HCT116 (cell line): ENCODE data around the gene SMARCE1. TPM values are rescaled to one million over a fixed set of nuclear protein-coding genes. Genes with fewer than 3 reads are reported as not detected.

ENCODE experiments used
- ATAC-seq: fragments of 200-7000 bp; cut with Tn5 transposase; 2 replicates; pipeline ENCODE4 v1.9.1; 2020; ENCODE audit warnings: mild to moderate bottlenecking, moderate library complexity
- BruUV-seq: library from RNA; stranded (reverse); fragments of 400-500 nt; replicated peaks from 2 replicates; lab custom pipeline; 2021; lab: Mats Ljungman, UMichigan
- CTCF ChIA-PET: fragments of 300-600 bp; sonication (Branson Sonifier 250); formaldehyde crosslinking; loops from one replicate; lab custom pipeline; 2021; ENCODE audit warnings: antibody characterized with exemption; lab: Charles Lee
- POLR2A ChIA-PET: fragments of 300-600, 350-600 bp; sonication (Branson Sonifier 250); formaldehyde crosslinking; loops from one replicate; lab custom pipeline; 2021; ENCODE audit warnings: antibody characterized with exemption; lab: Charles Lee
- RAD21 ChIA-PET, 2 experiments: fragments of 300-600 bp; sonication (Branson Sonifier 250); formaldehyde crosslinking; loops; one replicate each; lab custom pipeline; 2023; ENCODE audit warnings: low total read pairs in 2 of 2; ENCODE audit not compliant: uncharacterized antibody in 2 of 2, unreplicated experiment in 2 of 2, low non-redundant PET in 1 of 2; lab: Charles Lee
- DNase-seq: peaks from one replicate; pipeline ENCODE4 v3.0.0-alpha.2; 2010; ENCODE audit warnings: low read depth, low spot score
- H2AFZ ChIP-seq: fragments of 200-600 bp; shearing (Covaris generic), sonication (generic); 2 replicates; pipeline ENCODE4 v1.6.1; 2017; ENCODE audit warnings: low read depth, mixed run types, mixed read lengths, antibody characterized with exemption, low read length; ENCODE audit not compliant: poor library complexity, severe bottlenecking
- H3K27ac ChIP-seq: 2 replicates; pipeline ENCODE4 v1.5.1; 2012; ENCODE audit warnings: low read depth, low read length
- H3K27me3 ChIP-seq: fragments of 200-600 bp; sonication (generic); 2 replicates; pipeline ENCODE4 v1.6.1; 2016; ENCODE audit warnings: mixed run types, low read length, mixed read lengths; ENCODE audit not compliant: insufficient read depth
- H3K36me3 ChIP-seq, 2 experiments: fragments of 200-500 bp in 1 of 2; fragments of 200-600 bp in 1 of 2; sonication (Bioruptor generic) in 1 of 2; sonication (generic) in 1 of 2; 2 replicates each; pipeline versions ENCODE4 v1.5.1 to v1.6.1; 2014 to 2016; ENCODE audit warnings: low read length in 2 of 2, inconsistent platforms in 1 of 2, mixed read lengths in 1 of 2, mixed run types in 1 of 2; ENCODE audit not compliant: insufficient read depth in 2 of 2, control insufficient read depth in 1 of 2
- H3K4me1 ChIP-seq, 2 experiments: fragments of 200-600 bp in 1 of 2; sonication (generic) in 1 of 2; 2 replicates each; pipeline versions ENCODE4 v1.5.1 to v1.6.1; 2012 to 2017; ENCODE audit warnings: low read length in 2 of 2, inconsistent platforms in 1 of 2, mild to moderate bottlenecking in 1 of 2, mixed read lengths in 1 of 2, mixed run types in 1 of 2, moderate library complexity in 1 of 2; ENCODE audit not compliant: insufficient read depth in 2 of 2, control insufficient read depth in 1 of 2
- H3K4me2 ChIP-seq: fragments of 200-600 bp; sonication (generic); 2 replicates; pipeline ENCODE4 v1.6.1; 2017; ENCODE audit warnings: mixed run types, low read length, mixed read lengths
- H3K4me3 ChIP-seq, 2 experiments: fragments of 200-600 bp in 1 of 2; sonication (generic) in 1 of 2; replicated peaks in 1 of 2; 2 replicates each; pipeline ENCODE4 v1.5.1; 2011 to 2016; ENCODE audit warnings: low read length in 2 of 2, control low read depth in 1 of 2, low read depth in 1 of 2, mild to moderate bottlenecking in 1 of 2, mixed read lengths in 1 of 2, mixed run types in 1 of 2
- H3K79me2 ChIP-seq: fragments of 200-600 bp; sonication (generic); 2 replicates; pipeline ENCODE4 v1.6.1; 2017; ENCODE audit warnings: mild to moderate bottlenecking, mixed run types, low read length, moderate library complexity, mixed read lengths; ENCODE audit not compliant: insufficient read depth
- H3K9ac ChIP-seq: fragments of 200-600 bp; sonication (generic); 2 replicates; pipeline ENCODE4 v1.6.1; 2016; ENCODE audit warnings: low read length, mixed read lengths
- H3K9me2 ChIP-seq: fragments of 200-600 bp; sonication (generic), shearing (Covaris generic); 2 replicates; pipeline ENCODE4 v1.6.1; 2017; ENCODE audit warnings: mixed run types, mild to moderate bottlenecking, moderate library complexity; ENCODE audit not compliant: insufficient read depth
- H3K9me3 ChIP-seq, 2 experiments: fragments of 200-500 bp in 1 of 2; fragments of 200-600 bp in 1 of 2; sonication (Bioruptor generic) in 1 of 2; sonication (generic) in 1 of 2; 2 replicates each; pipeline ENCODE4 v1.6.1; 2014 to 2017; ENCODE audit warnings: low read length in 2 of 2, mixed read lengths in 2 of 2, inconsistent platforms in 1 of 2, low read depth in 1 of 2, mild to moderate bottlenecking in 1 of 2, mixed run types in 1 of 2, moderate library complexity in 1 of 2; ENCODE audit not compliant: control insufficient read depth in 1 of 2, insufficient read depth in 1 of 2
- H4K20me1 ChIP-seq: fragments of 200-600 bp; sonication (generic), shearing (Covaris generic); 2 replicates; pipeline ENCODE4 v1.6.1; 2017; ENCODE audit warnings: mixed run types, mild to moderate bottlenecking, moderate library complexity; ENCODE audit not compliant: insufficient read depth
- ATF3 ChIP-seq: IDR thresholded peaks from 2 replicates; pipeline ENCODE4 v1.6.1; 2012
- CEBPB ChIP-seq: IDR thresholded peaks from 2 replicates; pipeline ENCODE4 v1.6.1; 2012; ENCODE audit warnings: low read depth
- CTCF ChIP-seq, 3 experiments: fragments of 200-600 bp in 1 of 3; sonication (generic) in 1 of 3; IDR thresholded peaks in 2 of 3; conservative IDR thresholded peaks in 1 of 3; 2 replicates each; pipeline ENCODE4 v1.5.1; 2012 to 2017; ENCODE audit warnings: low read depth in 2 of 3, low read length in 2 of 3, antibody characterized with exemption in 1 of 3, borderline replicate concordance in 1 of 3, control low read depth in 1 of 3, mild to moderate bottlenecking in 1 of 3, mixed read lengths in 1 of 3, mixed run types in 1 of 3, moderate library complexity in 1 of 3; ENCODE audit not compliant: insufficient read depth in 1 of 3
- ELF1 ChIP-seq: IDR thresholded peaks from 2 replicates; pipeline ENCODE4 v1.6.1; 2012; ENCODE audit warnings: low read depth, borderline replicate concordance
- EZH2 ChIP-seq: fragments of 200-600 bp; sonication (generic); IDR thresholded peaks from 2 replicates; pipeline ENCODE4 v1.6.1; 2017; ENCODE audit warnings: antibody characterized with exemption, mixed run types
- EZH2phosphoT487 ChIP-seq: fragments of 200-600 bp; IDR thresholded peaks from 2 replicates; pipeline ENCODE4 v1.6.1; 2018; ENCODE audit warnings: antibody characterized with exemption, borderline replicate concordance
- JUND ChIP-seq: IDR thresholded peaks from 2 replicates; pipeline ENCODE4 v1.6.1; 2012
- MAX ChIP-seq: IDR thresholded peaks from 2 replicates; pipeline ENCODE4 v1.6.1; 2012
- POLR2A ChIP-seq: IDR thresholded peaks from 2 replicates; pipeline ENCODE4 v1.7.0; 2011; ENCODE audit warnings: borderline replicate concordance; ENCODE audit not compliant: insufficient read depth, insufficient read length; ENCODE audit errors: extremely low read depth
- RAD21 ChIP-seq: IDR thresholded peaks from 2 replicates; pipeline ENCODE4 v1.6.1; 2012; ENCODE audit warnings: low read depth, mild to moderate bottlenecking
- REST ChIP-seq: IDR thresholded peaks from 2 replicates; pipeline ENCODE4 v1.6.1; 2012; ENCODE audit warnings: low read depth
- SP1 ChIP-seq: IDR thresholded peaks from 2 replicates; pipeline ENCODE4 v1.6.1; 2012; ENCODE audit warnings: low read depth
- SRF ChIP-seq: IDR thresholded peaks from 2 replicates; pipeline ENCODE4 v1.6.1; 2012; ENCODE audit warnings: low read depth
- TCF7L2 ChIP-seq: IDR thresholded peaks from 2 replicates; pipeline ENCODE4 v1.7.0; 2011; ENCODE audit warnings: borderline replicate concordance, inconsistent platforms; ENCODE audit not compliant: insufficient read depth, insufficient read length; ENCODE audit errors: extremely low read depth
- ZFX ChIP-seq: fragments of 450-650 bp; IDR thresholded peaks from 2 replicates; pipeline ENCODE4 v1.6.1; 2017
- ZNF274 ChIP-seq: fragments of 200-500 bp; sonication (Bioruptor generic); IDR thresholded peaks from 2 replicates; pipeline ENCODE4 v1.6.1; 2014; ENCODE audit warnings: mild to moderate bottlenecking, low read depth, low read length, inconsistent platforms
- intact Hi-C: fragments of 100-400 bp; cut with micrococcal nuclease; formaldehyde crosslinking; loops from 2 replicates; pipeline ENCODE4 v1.10.0; 2022
- total RNA-seq: library from RNA; stranded (reverse); gene quantifications from one replicate; pipeline ENCODE4 v1.2.1, GENCODE V29; 2021; ENCODE audit not compliant: unreplicated experiment

The SMARCE1 gene
- total RNA-seq, 1 experiment from 2014 or later = 136 TPM

- Histone ChIP-seq H3K4me2 (no peak overlapping the region), H3K27me3 (no peaks in the 10 kb centered on the region), H3K36me3 (no peaks in the 10 kb centered on the region), H4K20me1 (no peaks in the 10 kb centered on the region), H3K27ac (no peak overlapping the region), H3K4me1 (peaks cover 0 to 10% of the 10 kb centered on the region in 2 experiments; a peak in 1 of 4 replicates), H3K4me3 (no peak overlapping the region), H3K9me3 (no peaks in the 10 kb centered on the region), H2AFZ (no peak overlapping the region), H3K9ac (no peak overlapping the region), H3K79me2 (no peaks in the 10 kb centered on the region), H3K9me2 (no peaks in the 10 kb centered on the region)
- BruUV-seq = no TSS peak
- CTCF ChIA-PET = interaction anchor here (1.3 kb wide), 1 partner anchor 8 kb away, joined by 3 read pairs; no protein-coding TSS in a partner anchor
- intact Hi-C loops = loop anchor here (10.0 kb wide), 1 partner anchor 933 kb away; no protein-coding TSS in a partner anchor
- RAD21 ChIA-PET = no interaction called here
- ATAC-seq (no peak), DNase-seq (no peak)
- TF ChIP-seq SP1 = no peak
- TF ChIP-seq JUND = no peak
- TF ChIP-seq CEBPB = no peak
- TF ChIP-seq EZH2phosphoT487 = no peak
- no peak for TF ChIP-seq MAX
- TF ChIP-seq SRF = no peak
- no peak for TF ChIP-seq ELF1
- TF ChIP-seq REST = no peak
- no peak for TF ChIP-seq ATF3
- no peak for TF ChIP-seq RAD21
- no peak for TF ChIP-seq ZNF274
- TF ChIP-seq CTCF (IDR thresholded peaks at IDR 0.05 in 2 of 3, conservative IDR thresholded peaks at IDR 0.05 in 1 of 3; ENCODE audit: borderline replicate concordance in 1 of 3, insufficient read depth in 1 of 3, low read depth in 2 of 3, low read length in 2 of 3) = no peak
- no peak for TF ChIP-seq TCF7L2
- no peak for TF ChIP-seq EZH2
- TF ChIP-seq ZFX = no peak
- no peak for TF ChIP-seq POLR2A
- POLR2A ChIA-PET = no interaction called here
Observed at GRCh38 chr17:40611840-40612474, 35.7 kb downstream of the SMARCE1 start.
